A204.1 (cell line): ENCODE measurements around the gene FIG4.
"Not testable (repeated sequence)": the region's sequence is repeated elsewhere in the genome, so short reads cannot be mapped to it uniquely, and the experiment has no call there.

Experiments used
- FAIRE-seq: peaks from 2 replicates; lab custom pipeline; 2012; peaks lifted over from hg19 to GRCh38; lab: Jason Lieb, UNC

The FIG4 gene

GRCh38 chr6:109799129-109799528 is 108.0 kb downstream of the FIG4 start:
- no peak for FAIRE-seq

GRCh38 chr6:109799664-109800063 is 108.6 kb downstream of the FIG4 start:
- FAIRE-seq = no peak

GRCh38 chr6:109800771-109801170 is 109.7 kb downstream of the FIG4 start:
- FAIRE-seq = no peak

GRCh38 chr6:109801794-109802193 is 110.7 kb downstream of the FIG4 start:
- no peak for FAIRE-seq

GRCh38 chr6:109804020-109804419 is 112.9 kb downstream of the FIG4 start:
- no peak for FAIRE-seq

- FAIRE-seq = no peak
These were observed 116.8 kb downstream of the FIG4 start for GRCh38 chr6:109807881-109808280.

GRCh38 chr6:109808837-109809236 is 117.7 kb downstream of the FIG4 start:
- FAIRE-seq = no peak

- no peak for FAIRE-seq
These were observed 124.0 kb downstream of the FIG4 start for GRCh38 chr6:109815054-109815453.

- no peak for FAIRE-seq
These were observed 125.6 kb downstream of the FIG4 start for GRCh38 chr6:109816452-109817374.

GRCh38 chr6:109820706-109821350 is 129.7 kb downstream of the FIG4 start:
- FAIRE-seq = no peak

- FAIRE-seq = no peak
These were observed 130.3 kb downstream of the FIG4 start for GRCh38 chr6:109821428-109821827.

GRCh38 chr6:109824105-109824504 is 133.0 kb downstream of the FIG4 start:
- FAIRE-seq = no peak

GRCh38 chr6:109826551-109826950 is 135.5 kb downstream of the FIG4 start:
- no peak for FAIRE-seq

- FAIRE-seq = not testable (repeated sequence)
These were observed 140.3 kb downstream of the FIG4 start for GRCh38 chr6:109831352-109831751.

GRCh38 chr6:109834131-109834530 is 143.0 kb downstream of the FIG4 start:
- FAIRE-seq = no peak

GRCh38 chr6:109834595-109835437 is 143.7 kb downstream of the FIG4 start:
- no peak for FAIRE-seq

- peak; percentile 65 for FAIRE-seq
These were observed 148.9 kb downstream of the FIG4 start for GRCh38 chr6:109840034-109840433.

- FAIRE-seq = no peak
These were observed 149.7 kb downstream of the FIG4 start for GRCh38 chr6:109840796-109841195.

- FAIRE-seq = no peak
These were observed 150.8 kb downstream of the FIG4 start for GRCh38 chr6:109841869-109842268.

GRCh38 chr6:109852713-109853112 is 161.6 kb downstream of the FIG4 start:
- FAIRE-seq = no peak

GRCh38 chr6:109853426-109853825 is 162.3 kb downstream of the FIG4 start:
- FAIRE-seq = no peak

- no peak for FAIRE-seq
These were observed 162.9 kb downstream of the FIG4 start for GRCh38 chr6:109853951-109854350.
